ENCODE results near the gene POGLUT2. TPM values are rescaled to one million over a fixed set of nuclear protein-coding genes. Genes with fewer than 3 reads are reported as not detected.

POGLUT2 gene
- total and polyA plus RNA-seq, 2 donors (not counting 3 experiments of a cell fraction or from before 2014, with no cell fraction given), result 17.9 to 22.5 TPM

DNA sequence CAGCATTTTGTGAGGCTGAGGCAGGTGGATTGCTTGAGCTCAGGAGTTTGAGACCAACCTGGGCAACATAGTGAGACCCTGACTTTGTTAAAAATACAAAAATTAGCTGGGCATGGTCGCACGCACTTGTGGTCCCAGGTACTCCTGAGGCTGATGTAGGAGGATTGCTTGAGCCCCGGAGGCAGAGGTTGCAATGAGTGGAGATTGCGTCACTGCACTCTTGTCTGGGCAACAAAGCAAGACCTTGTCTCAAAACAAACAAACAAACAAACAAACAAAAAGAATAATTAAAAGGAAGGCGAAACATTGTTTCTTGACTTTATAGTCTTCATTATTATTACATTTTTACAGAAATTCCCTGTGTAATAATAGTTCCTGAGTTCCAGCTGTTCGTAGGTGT, 16.0 kb upstream of the POGLUT2 start:
- Histone ChIP-seq H3K79me2 (ENCODE audit: control insufficient read depth, insufficient read depth, low read length) (peaks cover 20% of the 10 kb centered on the region), H3K4me2 (ENCODE audit: insufficient read depth, low read length) (no peak overlapping the region), H3K9me1 (replicated peaks; ENCODE audit: control insufficient read depth, extremely low read depth, insufficient read depth, low read length) (no peaks in the 10 kb centered on the region), H3K4me1 (ENCODE audit: control insufficient read depth, extremely low read depth, insufficient read depth, low read length) (peaks cover 2% of the 10 kb centered on the region), H3K9me3 (replicated peaks; ENCODE audit: control insufficient read depth, insufficient read depth, low read length) (no peaks in the 10 kb centered on the region), H3K27ac (ENCODE audit: insufficient read depth, low read depth, low read length) (no peak overlapping the region), H4K20me1 (replicated peaks; ENCODE audit: control insufficient read depth, extremely low read depth, insufficient read depth, low read length) (peaks cover 3% of the 10 kb centered on the region), H3K9ac (replicated peaks; ENCODE audit: extremely low read depth, insufficient read depth, low read length) (no peak overlapping the region), H2AFZ (ENCODE audit: low read depth, low read length) (no peak overlapping the region), H3K36me3 (ENCODE audit: control insufficient read depth in 2 of 2, extremely low read depth in 1 of 2, insufficient read depth in 2 of 2, low read length in 2 of 2) (peaks cover 0 to 2% of the 10 kb centered on the region in 2 experiments), H3K4me3 (replicated peaks in 1 of 3; ENCODE audit: insufficient read depth in 1 of 3, low read depth in 1 of 3, low read length in 3 of 3) (no peak overlapping the region), H3K27me3 (ENCODE audit: control insufficient read depth in 2 of 2, insufficient read depth in 2 of 2, low read length in 2 of 2) (no peaks in the 10 kb centered on the region)
- CTCF ChIA-PET, result interaction anchor here (1.0 to 1.7 kb wide), 4 partner anchors 9 to 233 kb away, joined by 3 read pairs; no protein-coding TSS in a partner anchor
- no peak for DNase-seq (ENCODE audit: low read depth, low spot score)
- TF ChIP-seq MYC (IDR thresholded peaks at IDR 0.05; ENCODE audit: low read depth, low read length), result no peak
- no peak for TF ChIP-seq POLR2AphosphoS5 (IDR thresholded peaks at IDR 0.05; ENCODE audit: insufficient read depth, low read depth, low read length)
- no peak for TF ChIP-seq FOS (IDR thresholded peaks at IDR 0.05; ENCODE audit: borderline replicate concordance, insufficient read depth, low read length)
- TF ChIP-seq GATA2 (IDR thresholded peaks at IDR 0.05; ENCODE audit: insufficient read depth, insufficient read length, low read depth, low read length), result no peak
- no peak for TF ChIP-seq EZH2 (IDR thresholded peaks at IDR 0.05; ENCODE audit: borderline replicate concordance, low read depth, low read length, severe bottlenecking)
- no peak for TF ChIP-seq POLR2A (IDR thresholded peaks at IDR 0.05; ENCODE audit: low read depth, low read length)
- TF ChIP-seq CTCF (IDR thresholded peaks at IDR 0.05; ENCODE audit: extremely low read depth in 1 of 2, insufficient read depth in 1 of 2, low read depth in 1 of 2, low read length in 2 of 2), result no peak
- TF ChIP-seq JUN (IDR thresholded peaks at IDR 0.05; ENCODE audit: borderline replicate concordance, insufficient read depth, insufficient read length, low read depth), result no peak
- TF ChIP-seq, protein P1, sequence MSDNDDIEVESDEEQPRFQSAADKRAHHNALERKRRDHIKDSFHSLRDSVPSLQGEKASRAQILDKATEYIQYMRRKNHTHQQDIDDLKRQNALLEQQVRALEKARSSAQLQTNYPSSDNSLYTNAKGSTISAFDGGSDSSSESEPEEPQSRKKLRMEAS (IDR thresholded peaks at IDR 0.05; ENCODE audit: insufficient read depth, insufficient read length), result no peak
- POLR2A ChIA-PET, result no interaction called here
- no TSS peak for BruUV-seq (replicated peaks)
- intact Hi-C loops (cut with micrococcal nuclease) (no loop called here), dilution Hi-C loops (cut with MboI; ENCODE audit: extremely low pct_ligation_motif_present, low sequenced_read_pairs) (no loop called here)
- FAIRE-seq, result no peak
